B cell (primary cell): ENCODE data around the gene RAD21L1.

Source experiments
- CTCF ChIP-seq: fragments of 200-600 bp; IDR thresholded peaks from one replicate; pipeline ENCODE4 v1.8.0; 2022; ENCODE audit warnings: antibody characterized with exemption, mild to moderate bottlenecking
- EZH2 ChIP-seq: IDR thresholded peaks from 2 replicates; pipeline ENCODE4 v1.6.1; 2012; ENCODE audit warnings: borderline replicate concordance, low read depth, mild to moderate bottlenecking, moderate library complexity, low read length; ENCODE audit not compliant: insufficient read depth, poor library complexity, severe bottlenecking

DNA sequence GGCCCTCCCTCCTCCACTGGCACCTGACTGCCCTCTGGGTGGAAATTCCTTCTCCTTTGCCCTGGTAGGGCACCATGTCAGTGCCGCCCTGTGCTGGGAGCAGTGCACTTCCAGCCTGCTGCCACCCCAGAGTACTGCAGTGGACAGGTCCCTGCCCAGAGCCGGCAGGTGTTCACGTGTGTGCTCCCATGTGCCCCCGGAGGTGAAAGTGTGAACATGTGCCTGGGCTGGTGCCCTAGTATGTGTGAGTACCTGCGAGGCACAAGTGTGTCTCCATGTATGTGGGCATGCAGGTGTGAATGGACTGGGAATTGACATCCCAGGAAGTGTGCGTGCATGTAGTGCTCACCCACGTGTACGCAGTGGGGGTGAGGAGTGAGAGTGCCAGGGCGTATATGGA, 73.7 kb downstream of the RAD21L1 start:
- peak; percentile 35 for TF ChIP-seq CTCF
- no peak for TF ChIP-seq EZH2
